Non-pigmented ciliary epithelial cell (primary cell): ENCODE data around the gene BIRC5.
"Not testable (repeated sequence)": the region's sequence is repeated elsewhere in the genome, so short reads cannot be mapped to it uniquely, and the experiment has no call there.

Experiments used
- DNase-seq: peaks from one replicate; pipeline ENCODE4 v3.0.0-alpha.2; 2010; ENCODE audit warnings: low read depth

The BIRC5 gene

DNA sequence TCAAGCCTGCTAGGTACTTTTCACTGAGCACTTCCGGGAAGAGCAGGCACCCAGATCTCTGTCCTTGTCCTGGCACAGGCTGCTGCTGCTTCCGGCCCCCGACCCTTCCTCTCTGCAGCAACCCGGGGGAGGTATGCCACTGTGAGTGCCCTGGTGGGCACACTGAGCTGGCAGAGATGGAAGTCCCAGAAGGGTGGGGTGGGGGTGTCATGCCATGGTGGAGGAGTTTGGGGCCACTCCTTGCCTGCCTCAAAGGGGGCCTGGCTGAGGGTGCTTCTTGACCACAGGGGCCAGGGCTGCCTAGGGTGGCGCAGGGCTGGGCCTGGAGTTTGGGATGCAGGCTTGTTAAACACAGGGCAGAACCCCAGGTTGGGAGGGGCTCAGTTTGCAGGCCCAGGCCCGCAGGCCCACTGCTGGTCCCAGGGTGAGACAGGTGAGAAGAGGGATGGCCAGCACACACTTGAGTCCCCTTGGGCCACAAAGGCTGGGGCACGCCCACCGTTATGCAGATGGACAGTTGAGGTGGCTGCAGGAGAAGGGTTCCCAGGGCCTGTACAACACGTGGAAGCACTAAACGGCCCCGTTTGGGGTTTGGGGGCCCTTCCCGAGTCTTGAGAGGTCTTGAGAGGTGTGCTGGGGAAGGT lies 26.1 kb downstream of the BIRC5 start:
- DNase-seq, result no peak

- no peak for DNase-seq
Observed at GRCh38 chr17:78240839-78241238, 26.8 kb downstream of the BIRC5 start.

DNA sequence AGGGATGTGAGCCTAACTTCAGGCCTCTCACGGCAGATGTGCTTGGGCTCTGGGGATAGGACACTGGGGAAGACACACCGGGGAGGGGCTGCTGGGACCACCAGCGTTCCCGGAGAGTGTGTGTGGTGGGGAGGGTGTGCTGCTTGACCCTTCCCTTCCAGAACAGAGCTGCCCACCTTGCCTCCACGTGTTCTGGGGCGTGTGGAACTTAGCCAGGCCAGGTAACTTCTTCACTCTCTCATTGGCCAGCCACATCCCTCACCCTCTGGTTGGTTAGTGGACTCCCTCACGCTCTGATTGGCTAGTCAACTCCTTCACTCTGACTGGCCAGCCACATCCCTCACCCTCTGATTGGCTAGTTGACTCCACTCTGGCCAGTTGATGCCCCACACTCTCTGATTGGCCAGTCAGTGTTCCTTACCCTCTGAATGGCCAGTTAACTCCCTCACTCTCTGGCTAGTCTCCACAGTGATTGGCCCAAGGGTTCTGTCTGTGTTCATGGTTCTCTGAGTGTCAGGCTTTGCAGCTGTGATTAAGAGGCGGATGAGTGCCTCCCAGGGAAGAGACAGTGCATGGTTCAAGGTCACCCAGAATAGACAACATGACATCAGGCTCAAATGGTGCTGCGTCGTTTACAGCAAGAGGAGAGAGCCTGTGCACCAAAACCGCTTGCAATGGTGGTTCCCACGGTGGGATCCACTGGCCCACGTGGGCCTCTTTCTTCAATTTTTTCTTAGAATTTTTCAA lies 27.4 kb downstream of the BIRC5 start:
- peak; percentile 9 for DNase-seq

DNA sequence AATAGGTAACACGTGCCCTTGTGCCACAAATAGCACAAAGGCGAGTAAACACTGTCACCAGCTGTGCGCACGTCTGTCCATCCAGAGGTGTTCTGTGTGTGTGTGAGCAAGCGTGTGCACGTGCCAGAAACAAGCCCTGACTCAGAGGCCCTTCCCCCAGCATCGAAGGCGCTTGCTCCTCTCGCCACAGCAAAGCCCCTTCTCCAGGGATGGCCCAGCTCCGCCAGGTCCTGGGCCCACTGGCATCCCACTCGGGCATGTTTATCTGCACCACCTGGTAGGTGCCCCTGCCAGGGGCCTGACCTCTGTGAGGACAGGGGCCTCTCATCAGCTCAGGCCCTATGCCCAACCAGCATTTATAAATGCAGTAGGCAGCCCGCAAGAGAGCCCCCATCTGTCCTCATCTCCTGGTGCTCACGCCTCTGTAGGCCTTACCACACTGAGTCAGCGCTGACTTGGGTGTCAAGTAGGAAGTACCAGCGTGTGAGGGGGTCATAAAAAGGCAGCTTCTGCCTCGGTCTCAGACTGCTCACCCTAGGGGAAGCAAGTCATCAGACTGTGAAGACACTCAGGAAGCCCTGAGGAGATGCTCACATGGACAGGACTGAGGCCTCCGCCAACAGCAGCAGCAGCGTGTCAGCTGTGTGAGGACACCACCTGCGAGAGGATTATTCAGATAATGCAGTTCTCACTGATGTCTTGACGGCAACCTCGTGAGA lies 28.1 kb downstream of the BIRC5 start:
- DNase-seq, result no peak

DNA sequence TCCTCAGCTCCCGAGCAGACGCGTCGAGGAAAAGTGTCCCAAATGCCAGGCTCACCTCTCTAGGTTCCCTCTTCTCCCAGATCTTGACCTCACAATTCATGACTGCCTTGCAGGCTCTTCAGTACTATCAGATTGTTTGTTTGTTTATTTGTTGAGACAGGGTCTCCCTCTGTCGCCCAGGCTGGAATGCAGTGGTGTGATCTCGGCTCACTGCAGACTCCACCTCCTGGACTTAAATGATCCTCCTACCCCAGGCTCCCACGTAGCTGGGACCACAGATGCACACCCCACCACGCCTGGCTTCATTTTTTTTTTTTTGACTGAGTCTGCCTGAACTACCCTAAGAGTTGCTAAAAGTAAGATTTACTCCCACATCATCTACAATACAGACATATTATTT lies 33.3 kb downstream of the BIRC5 start:
- no peak for DNase-seq

GRCh38 chr17:78248051-78248914 lies 34.2 kb downstream of the BIRC5 start:
- DNase-seq, result no peak

GRCh38 chr17:78249074-78249817 lies 35.2 kb downstream of the BIRC5 start:
- no peak for DNase-seq

DNA sequence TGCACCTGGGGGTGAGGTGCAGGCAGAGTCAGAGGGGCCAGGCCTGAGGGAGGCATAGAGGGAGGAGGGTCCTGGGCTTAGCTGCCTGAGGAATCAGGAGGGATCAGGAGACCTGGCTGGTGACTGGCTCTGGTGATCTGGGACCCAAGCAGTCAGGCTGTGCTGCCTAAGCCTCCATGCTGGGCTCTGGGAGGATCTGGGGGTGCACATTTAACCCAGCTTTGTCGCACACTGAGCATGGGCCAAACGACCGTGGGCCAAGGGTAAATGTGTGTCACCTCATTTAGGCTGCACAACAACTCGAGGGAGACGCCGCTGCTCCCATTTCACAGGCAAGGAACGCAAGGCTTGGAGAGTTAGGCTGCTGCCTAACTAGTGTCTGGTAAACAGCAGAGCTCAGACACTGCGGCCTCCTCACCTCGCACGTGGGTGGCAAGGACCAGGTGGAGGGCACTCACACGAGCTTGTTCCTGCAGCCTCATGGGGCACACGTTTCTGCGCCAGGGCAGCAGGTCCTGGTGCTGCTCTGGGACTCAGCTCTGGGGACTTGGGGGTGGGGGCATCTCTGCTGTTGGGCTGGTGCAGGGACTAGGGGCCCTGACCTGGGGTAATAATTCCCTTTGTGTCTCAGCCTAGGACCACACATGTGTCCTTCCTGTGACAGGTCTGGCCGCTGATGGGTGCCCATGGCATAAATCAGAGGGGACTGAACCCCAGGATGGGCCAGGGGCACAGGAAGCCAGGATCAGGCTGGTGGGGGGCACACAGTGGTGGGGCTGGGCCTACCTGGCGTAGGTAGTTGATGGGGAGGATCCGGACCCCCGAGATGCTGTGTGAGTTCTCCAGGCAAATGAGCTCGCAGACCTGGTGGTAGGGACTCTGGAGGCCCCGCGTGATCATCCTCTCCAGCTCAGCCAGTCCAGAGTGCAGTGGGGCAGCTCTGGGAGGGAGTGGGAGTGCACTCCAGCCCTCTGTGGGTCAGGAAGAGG lies 36.1 kb downstream of the BIRC5 start:
- no peak for DNase-seq

GRCh38 chr17:78250891-78251772 lies 37.1 kb downstream of the BIRC5 start:
- no peak for DNase-seq

GRCh38 chr17:78251773-78252103 lies 37.7 kb downstream of the BIRC5 start:
- no peak for DNase-seq

DNA sequence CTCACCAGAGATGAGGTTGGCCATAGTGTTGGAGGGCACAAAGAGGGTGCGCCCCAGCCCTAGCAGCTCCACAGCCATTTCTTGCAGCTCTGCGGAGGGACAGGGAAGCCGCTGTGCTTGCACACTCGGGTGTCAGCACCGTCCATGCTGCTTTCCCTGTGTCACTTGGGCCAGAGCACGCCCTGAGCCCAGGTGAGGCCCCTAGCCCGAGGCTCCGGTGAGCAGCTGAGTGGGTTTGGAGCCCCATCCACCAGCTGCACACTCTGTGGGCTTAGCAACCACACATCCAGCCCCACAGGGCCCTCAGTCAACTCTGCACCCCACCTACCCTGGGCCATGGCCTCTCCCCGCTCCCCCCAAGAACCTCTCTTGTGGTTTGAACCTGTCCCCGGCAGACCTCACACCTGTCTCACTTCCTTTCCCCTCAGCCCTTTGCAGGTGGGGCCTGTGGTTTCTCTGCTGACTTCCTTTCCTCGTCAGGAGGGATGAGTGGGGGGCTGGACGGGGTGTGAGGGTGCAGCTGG lies 38.1 kb downstream of the BIRC5 start:
- no peak for DNase-seq

GRCh38 chr17:78252701-78253635 lies 38.9 kb downstream of the BIRC5 start:
- DNase-seq, result no peak

GRCh38 chr17:78253636-78253945 lies 39.5 kb downstream of the BIRC5 start:
- not testable (repeated sequence) for DNase-seq

DNA sequence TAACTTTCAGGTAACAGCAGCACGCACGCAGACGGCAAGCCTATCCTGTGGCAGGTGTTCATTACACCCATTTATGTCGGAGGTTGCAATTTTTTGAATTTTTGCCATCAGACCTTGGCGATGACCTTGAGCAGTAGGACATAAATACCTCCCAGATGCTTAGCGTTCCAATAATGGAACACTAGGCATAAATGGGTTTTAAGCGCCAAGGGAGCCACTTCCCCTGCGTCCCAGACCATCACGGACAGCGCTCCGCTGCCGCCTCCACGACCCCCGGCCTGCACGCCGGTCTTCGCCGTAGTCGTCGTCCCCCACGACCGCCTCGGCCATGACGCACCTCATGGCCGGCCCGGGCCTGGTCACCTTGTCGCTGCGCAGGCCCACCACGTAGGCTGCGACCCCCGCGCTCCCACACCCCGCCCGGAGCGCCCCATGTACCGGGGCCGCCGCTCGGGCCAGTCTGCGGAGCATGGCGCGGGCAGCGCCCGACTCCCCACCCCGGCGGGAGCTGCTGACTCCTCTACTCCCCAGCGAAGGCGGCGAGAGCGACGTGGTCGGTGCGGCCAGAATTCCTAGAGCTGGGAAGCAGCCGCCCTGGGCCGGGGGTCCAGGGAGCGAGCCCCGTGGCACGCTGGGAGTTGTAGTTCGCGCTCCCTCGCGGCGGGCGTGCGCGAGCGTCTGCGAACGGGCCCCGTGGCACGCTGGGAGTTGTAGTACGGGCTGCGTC lies 40.1 kb downstream of the BIRC5 start:
- DNase-seq, result no peak

DNA sequence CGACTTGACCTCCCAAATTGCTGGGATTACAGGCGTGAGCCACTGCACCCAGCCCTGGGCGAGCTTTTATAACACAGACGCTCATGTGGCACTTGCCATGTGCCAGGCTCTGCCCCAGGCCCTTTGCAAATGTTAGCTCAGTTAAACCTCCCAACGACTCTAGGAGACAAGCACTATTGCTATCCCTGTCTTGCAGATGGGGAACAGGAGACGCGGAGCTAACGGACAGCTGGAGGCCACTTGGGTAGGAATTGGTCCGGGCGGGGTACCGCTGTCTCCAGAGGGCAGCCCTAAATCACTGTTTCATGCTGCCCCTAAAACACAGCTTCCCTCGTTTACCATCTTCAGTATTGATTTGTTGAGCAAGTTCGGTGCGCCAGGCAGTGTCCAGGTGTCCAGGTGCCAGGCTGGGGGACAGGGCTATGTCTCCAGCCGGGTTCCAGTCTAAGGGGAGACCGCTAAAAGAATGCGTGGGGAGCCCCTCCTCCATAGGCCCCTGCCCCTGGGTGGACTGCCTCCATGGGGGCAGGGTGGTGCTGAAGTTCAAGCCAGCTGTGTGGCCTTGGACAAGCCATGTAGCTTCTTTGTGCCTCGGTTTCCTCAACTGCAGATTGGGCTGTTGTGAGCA lies 41.1 kb downstream of the BIRC5 start:
- no peak for DNase-seq

- no peak for DNase-seq
Observed at GRCh38 chr17:78255953-78256706, 42.1 kb downstream of the BIRC5 start.
